Epidermal melanocyte (primary cell): ENCODE results near the gene PHYH.
"Not testable (repeated sequence)": the region's sequence is repeated elsewhere in the genome, so short reads cannot be mapped to it uniquely, and the experiment has no call there.

Experiments
- DNase-seq: peaks from one replicate; pipeline ENCODE4 v3.0.0; 2011; ENCODE audit warnings: low spot score; ENCODE audit not compliant: insufficient read length

Gene PHYH

GRCh38 chr10:13272164-13272571, 27.7 kb downstream of the PHYH start:
- DNase-seq: peak; percentile 40

- DNase-seq: no peak
Observed at GRCh38 chr10:13271552-13272163, 28.2 kb downstream of the PHYH start.

- no peak for DNase-seq
Observed at GRCh38 chr10:13270877-13271551, 28.9 kb downstream of the PHYH start.

GRCh38 chr10:13268841-13269240, 31.0 kb downstream of the PHYH start:
- DNase-seq: no peak

GRCh38 chr10:13268310-13268709, 31.6 kb downstream of the PHYH start:
- no peak for DNase-seq

GRCh38 chr10:13263591-13263990, 36.3 kb downstream of the PHYH start:
- no peak for DNase-seq

GRCh38 chr10:13262433-13262832, 37.4 kb downstream of the PHYH start:
- no peak for DNase-seq

- no peak for DNase-seq
Observed at GRCh38 chr10:13257621-13258140, 42.2 kb downstream of the PHYH start.

- DNase-seq: no peak
Observed at GRCh38 chr10:13256627-13257026, 43.2 kb downstream of the PHYH start.

GRCh38 chr10:13253726-13254125, 46.1 kb downstream of the PHYH start:
- DNase-seq: no peak

- no peak for DNase-seq
Observed at GRCh38 chr10:13247784-13248183, 52.1 kb downstream of the PHYH start.

- DNase-seq: no peak
Observed at GRCh38 chr10:13247246-13247645, 52.6 kb downstream of the PHYH start.

GRCh38 chr10:13242260-13242659, 57.6 kb downstream of the PHYH start:
- DNase-seq: not testable (repeated sequence)

- no peak for DNase-seq
Observed at GRCh38 chr10:13241613-13242012, 58.3 kb downstream of the PHYH start.

- no peak for DNase-seq
Observed at GRCh38 chr10:13239923-13240322, 59.9 kb downstream of the PHYH start.

GRCh38 chr10:13238271-13239077, 61.4 kb downstream of the PHYH start:
- no peak for DNase-seq

GRCh38 chr10:13236638-13237037, 63.2 kb downstream of the PHYH start:
- DNase-seq: no peak

- not testable (repeated sequence) for DNase-seq
Observed at GRCh38 chr10:13234736-13235135, 65.1 kb downstream of the PHYH start.

GRCh38 chr10:13234172-13234571, 65.7 kb downstream of the PHYH start, which contains the start of gene UCMA:
TSS of gene UCMA (minus strand) at chr10:13234374. CDS start at chr10:13234258, 116 bp downstream.
- no peak for DNase-seq

- DNase-seq: no peak
Observed at GRCh38 chr10:13233358-13233757, 66.5 kb downstream of the PHYH start.

- no peak for DNase-seq
Observed at GRCh38 chr10:13231808-13232207, 68.1 kb downstream of the PHYH start.

GRCh38 chr10:13231190-13231589, 68.7 kb downstream of the PHYH start:
- no peak for DNase-seq
